C1 segment of cervical spinal cord (tissue), 14 donors: ENCODE data around the gene SNRK.

ENCODE experiments used
- DNase-seq, 14 donors: peaks; one replicate each; lab custom pipeline; 2025; lab: John Stamatoyannopoulos, UW

The SNRK gene

GRCh38 chr3:43286115-43286840 lies at the start of gene SNRK:
SNRK (plus strand) TSS chr3:43286540; CDS start chr3:43303204, 16,664 bp downstream.
- peak; percentile 31 to 94 (median 85) for DNase-seq

DNA sequence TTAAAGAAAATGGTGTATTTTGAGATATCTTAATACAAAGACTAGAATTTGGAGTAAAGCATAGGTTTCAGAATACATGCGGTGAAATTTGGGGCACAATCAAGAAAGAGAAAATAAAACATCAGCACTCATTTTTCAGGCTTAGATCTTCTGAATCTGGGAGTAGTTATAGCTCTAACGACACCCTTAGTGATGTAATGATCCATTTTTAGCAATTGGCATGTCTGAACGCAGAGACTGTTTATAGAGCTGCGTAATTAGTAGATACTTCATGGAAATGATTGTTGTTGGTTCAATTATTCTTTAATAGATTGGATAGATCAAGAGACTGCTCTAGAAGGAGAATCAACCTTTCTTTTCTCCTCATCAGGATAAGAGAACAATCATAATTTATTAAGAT lies 47.5 kb upstream of the SNRK start:
- no peak for DNase-seq

- DNase-seq, result no peak
These were observed 46.6 kb upstream of the SNRK start for GRCh38 chr3:43239755-43240154.

- no peak for DNase-seq
These were observed 42.5 kb upstream of the SNRK start for GRCh38 chr3:43243590-43244587.

GRCh38 chr3:43244694-43245093 lies 41.6 kb upstream of the SNRK start:
- no peak for DNase-seq

- DNase-seq, result peak in 2 of 14 donors; percentile 3 to 21
These were observed 39.4 kb upstream of the SNRK start for GRCh38 chr3:43246976-43247375.

DNA sequence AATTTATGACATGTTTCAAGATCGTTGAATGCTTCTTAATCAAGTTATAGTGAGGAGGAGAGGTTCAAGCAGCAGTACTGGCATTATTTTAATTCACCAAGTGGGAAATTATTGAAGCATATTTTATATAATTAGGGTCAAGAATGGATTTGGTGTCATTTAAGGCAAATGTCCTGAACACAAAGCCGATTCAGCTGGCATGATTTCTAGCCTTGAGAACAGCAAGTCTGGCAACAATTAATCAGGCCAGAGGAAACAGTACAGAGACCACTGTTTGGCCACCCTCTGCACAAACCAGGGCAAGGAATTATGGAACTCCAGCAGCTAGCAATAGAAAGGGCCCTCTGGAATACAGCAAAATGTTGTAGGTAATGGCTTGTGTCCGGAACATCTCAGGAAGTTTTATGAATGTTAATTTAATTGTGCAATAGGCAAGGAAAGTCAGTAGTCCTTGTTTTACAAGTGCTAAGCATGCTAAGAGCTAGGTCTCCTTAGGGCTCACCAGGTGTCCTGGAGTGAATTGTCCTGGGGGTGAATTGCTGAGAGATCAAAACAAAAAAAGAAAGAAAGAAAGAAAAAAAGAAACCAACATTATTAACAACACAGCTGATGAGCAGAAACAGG lies 38.7 kb upstream of the SNRK start:
- DNase-seq, result peak in 3 of 14 donors; percentile 2 to 42 (median 31)

- peak in 3 of 14 donors; percentile 5 to 78 (median 40) for DNase-seq
These were observed 38.2 kb upstream of the SNRK start for GRCh38 chr3:43248185-43248583.

GRCh38 chr3:43248973-43249372 lies 37.4 kb upstream of the SNRK start:
- DNase-seq, result no peak

GRCh38 chr3:43249405-43249804 lies 36.9 kb upstream of the SNRK start:
- no peak for DNase-seq

DNA sequence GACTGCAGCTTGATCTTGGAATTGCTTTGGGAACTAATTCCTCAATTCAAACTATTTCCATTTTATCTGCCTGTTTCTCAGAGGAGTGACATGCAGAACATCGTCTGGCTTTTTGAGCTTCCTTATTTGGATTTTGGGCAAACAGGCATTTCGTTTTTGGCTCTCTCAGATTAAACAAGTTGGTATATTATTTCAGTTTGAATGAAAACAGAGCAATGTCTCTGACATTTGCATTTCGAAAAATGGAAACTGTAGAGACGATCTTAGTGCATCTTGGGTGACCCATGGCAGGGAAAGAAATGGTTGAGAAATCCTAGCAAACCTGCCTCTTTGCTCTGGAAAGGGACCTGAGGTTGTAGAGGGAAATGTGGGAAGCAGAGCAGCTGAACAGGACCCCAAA lies 33.0 kb upstream of the SNRK start:
- DNase-seq, result no peak

DNA sequence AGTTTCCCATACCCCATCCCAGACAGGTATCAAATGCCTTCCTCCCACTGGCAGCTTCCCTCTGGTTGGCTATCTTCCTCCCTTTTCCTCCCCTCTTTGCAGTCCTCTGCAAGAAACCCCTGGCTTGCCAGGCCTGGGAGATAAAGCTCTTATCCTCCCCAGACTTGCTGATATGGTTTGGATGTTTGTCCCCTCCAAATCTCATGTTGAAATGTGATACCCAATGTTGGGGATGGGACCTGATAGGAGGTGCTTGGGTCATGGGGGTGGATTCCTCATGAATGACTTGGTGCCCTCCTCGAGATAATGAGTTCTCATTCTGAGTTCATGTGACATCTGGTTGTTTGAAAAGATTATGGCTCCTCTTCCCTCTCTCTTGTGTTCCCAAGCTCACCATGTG lies 32.2 kb upstream of the SNRK start:
- no peak for DNase-seq

DNA sequence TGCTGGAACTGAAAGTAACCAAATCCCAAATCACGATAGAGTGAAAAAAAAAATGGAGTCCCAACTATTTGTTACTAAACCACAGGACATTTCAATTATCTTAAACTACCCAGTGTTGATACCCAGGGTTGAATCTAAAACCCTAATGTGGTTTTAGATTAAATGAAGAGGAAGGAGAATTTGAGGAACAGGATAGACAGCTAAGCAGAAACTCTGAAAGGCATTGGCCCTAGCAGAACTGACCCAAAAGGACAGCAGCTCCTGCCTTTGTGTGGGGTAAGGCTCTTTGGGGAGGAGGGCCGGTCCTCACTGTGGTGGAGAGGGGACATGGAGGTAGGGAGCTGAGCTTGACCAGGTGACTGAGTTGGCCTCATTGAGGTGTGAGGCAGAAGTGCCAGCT lies 30.7 kb upstream of the SNRK start:
- no peak for DNase-seq

GRCh38 chr3:43256714-43257461 lies 29.5 kb upstream of the SNRK start:
- DNase-seq, result no peak

GRCh38 chr3:43257850-43258249 lies 28.5 kb upstream of the SNRK start:
- DNase-seq, result peak in 1 of 14 donors; percentile 58

DNA sequence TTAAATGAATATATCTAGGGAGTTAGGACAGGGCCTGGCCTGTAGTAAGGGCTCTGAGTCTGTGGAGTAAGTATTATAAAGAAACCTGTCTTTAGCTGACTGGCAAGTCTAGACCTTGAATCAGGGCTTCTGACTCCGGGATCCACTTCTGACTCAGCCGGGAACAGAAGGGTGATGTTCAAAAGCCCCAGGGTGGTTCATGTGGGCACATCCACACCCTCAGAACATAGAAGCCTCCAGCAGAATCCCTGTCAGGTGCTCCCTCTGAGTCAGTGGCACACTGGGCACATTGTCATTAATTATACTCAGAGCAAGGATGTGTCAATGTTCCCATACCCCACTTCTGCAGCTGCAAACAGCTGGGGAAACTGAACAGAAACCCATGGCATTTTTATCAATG lies 26.7 kb upstream of the SNRK start:
- DNase-seq, result no peak

DNA sequence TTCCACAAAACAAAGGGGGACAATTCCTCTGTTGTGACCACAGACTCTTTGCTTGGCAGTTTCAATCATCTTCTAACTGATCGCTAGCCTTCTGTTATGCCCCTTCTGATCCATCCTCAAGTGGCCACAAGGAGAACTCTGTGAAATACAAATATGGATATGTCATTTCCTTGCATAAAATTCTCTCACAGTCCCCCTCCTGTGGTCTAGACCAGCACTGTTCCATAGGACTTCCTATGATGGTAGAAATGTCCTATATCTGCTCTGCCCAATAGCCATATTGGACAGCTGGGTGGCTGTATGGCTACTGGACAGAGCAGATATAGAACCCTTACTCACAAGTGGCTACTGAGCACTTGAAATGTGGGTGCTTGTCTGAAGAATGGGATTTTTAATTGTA lies 25.9 kb upstream of the SNRK start:
- DNase-seq, result no peak

DNA sequence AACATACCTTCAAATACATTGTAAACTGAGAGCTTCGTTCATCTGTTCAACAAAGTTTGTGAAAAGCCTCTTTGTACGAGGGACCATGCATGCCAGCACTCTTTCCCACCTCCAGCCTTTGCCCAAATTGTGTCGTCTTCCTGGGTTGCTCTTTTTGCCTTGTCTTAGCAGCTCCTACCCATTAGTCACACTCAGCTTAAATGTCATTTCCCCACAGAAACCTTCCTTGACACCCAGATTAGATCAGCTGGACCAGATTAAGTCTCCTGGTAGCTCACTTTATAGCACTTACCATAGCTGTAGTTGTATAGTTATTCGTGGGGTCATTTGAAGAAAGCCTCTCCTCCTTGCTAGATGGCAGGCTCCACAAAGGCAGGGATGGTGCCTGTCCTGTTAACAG lies 24.1 kb upstream of the SNRK start:
- no peak for DNase-seq

DNA sequence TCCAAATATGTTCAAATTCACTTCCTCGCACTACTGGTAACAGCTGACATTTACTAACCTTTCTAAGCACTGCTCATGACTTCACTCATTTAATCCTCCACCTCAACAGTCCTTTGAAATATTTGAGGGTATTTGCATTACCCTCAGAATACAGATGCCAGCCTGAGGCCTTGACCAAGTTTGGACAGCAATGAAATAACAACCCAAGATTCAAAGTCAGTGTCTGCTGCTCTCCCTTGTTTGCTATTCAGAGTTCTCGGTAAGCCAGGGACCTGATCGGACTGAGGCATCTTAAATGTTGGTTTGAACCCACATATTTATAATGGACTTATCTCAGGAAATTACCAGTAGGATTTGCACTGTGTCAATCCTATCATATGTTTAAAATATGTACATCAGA lies 19.9 kb upstream of the SNRK start:
- DNase-seq, result no peak

DNA sequence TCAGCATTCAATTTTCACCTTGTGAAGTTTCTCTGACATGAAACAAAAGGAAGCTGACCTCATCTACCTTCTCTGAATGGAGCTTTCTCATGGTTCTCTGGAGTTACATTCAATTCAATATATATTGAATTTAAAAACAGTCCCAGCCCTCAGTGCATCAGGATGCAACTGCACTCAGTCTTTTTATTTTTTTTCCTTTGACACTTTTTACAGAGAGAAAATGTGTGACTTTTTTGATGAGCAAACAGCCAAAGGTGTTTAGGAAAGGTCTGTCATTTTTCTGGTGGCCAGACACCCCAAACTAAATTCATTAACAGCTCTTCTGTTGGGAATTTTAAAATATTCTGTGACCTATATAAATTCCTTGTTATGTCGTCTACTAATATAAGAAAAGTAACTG lies 19.3 kb upstream of the SNRK start:
- DNase-seq, result no peak

- no peak for DNase-seq
These were observed 17.7 kb upstream of the SNRK start for GRCh38 chr3:43268636-43269035.
